Measurements from ENCODE around the gene COX4I1. TPM values are rescaled to one million over a fixed set of nuclear protein-coding genes. Genes with fewer than 3 reads are reported as not detected.

Gene COX4I1
- total RNA-seq, 4 donors from 2014 or later = 434 to 580 (median 493) TPM

DNA sequence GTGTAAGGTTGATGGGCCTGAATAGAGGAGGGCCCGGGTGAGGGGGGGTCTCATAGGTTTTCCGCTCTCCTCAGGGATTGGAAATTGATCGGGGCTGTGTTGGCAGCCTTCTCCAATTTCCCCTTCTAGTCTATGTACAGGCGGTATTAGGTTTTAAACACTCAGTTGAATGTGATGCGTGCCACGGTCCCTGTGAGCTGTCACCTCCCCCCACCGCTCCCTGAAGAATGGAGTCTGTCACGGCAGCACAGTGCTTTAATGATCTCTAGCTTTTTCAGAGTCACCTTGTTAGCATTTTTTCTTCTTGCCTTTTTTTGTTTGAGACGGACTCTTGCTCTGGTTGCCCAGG, 800 bp downstream of the COX4I1 start:
- TF ChIP-seq, protein P1, sequence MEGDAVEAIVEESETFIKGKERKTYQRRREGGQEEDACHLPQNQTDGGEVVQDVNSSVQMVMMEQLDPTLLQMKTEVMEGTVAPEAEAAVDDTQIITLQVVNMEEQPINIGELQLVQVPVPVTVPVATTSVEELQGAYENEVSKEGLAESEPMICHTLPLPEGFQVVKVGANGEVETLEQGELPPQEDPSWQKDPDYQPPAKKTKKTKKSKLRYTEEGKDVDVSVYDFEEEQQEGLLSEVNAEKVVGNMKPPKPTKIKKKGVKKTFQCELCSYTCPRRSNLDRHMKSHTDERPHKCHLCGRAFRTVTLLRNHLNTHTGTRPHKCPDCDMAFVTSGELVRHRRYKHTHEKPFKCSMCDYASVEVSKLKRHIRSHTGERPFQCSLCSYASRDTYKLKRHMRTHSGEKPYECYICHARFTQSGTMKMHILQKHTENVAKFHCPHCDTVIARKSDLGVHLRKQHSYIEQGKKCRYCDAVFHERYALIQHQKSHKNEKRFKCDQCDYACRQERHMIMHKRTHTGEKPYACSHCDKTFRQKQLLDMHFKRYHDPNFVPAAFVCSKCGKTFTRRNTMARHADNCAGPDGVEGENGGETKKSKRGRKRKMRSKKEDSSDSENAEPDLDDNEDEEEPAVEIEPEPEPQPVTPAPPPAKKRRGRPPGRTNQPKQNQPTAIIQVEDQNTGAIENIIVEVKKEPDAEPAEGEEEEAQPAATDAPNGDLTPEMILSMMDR (IDR thresholded peaks at IDR 0.05; ENCODE audit: low read depth) = no peak

DNA sequence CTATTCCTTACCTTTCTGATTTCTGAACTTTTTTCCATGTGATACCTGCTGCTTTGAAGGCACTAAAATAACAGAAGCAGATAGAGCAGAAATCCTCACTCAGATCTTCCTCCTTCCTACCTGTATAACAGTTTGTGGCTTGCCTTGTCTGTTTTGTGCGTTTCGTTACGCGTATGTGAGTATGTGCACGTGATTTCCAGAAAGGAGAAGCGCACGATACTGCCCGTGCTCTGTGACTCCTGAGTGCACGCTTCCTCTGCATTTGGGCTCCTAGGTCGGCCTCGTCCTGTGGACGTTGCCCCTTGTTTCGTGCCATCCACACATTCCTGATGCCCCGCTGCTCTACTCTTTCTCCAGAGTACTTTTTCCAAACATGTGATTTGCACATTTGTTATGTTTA, 4.1 kb downstream of the COX4I1 start:
- TF ChIP-seq, protein P1 (IDR thresholded peaks at IDR 0.05; ENCODE audit: low read depth) = no peak

DNA sequence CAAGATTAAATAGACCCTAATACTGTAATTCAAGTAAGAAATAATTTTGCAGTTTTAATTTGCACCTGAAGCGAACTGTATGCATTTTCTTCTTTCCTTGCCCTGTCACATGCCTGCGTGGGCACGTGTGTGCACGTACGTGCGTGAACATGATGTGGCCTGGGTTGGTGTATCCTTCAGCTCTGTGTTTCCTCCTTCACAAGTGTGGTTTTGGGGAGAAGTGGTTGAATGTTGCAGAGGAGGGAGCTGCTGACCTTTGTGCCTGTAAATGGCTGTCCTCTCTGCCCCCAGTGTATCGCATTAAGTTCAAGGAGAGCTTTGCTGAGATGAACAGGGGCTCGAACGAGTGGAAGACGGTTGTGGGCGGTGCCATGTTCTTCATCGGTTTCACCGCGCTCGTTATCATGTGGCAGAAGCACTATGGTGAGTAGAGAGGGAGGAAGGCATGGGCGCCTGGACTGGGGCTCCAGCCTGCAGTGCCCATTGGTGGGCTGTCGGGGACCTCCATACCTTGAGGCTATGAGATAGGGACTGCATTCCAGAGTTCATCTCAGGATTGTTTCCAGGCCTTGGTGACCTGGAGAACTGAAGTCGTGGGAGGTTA, 6.0 kb downstream of the COX4I1 start:
- TF ChIP-seq, protein P1 (IDR thresholded peaks at IDR 0.05; ENCODE audit: low read depth) = no peak

DNA sequence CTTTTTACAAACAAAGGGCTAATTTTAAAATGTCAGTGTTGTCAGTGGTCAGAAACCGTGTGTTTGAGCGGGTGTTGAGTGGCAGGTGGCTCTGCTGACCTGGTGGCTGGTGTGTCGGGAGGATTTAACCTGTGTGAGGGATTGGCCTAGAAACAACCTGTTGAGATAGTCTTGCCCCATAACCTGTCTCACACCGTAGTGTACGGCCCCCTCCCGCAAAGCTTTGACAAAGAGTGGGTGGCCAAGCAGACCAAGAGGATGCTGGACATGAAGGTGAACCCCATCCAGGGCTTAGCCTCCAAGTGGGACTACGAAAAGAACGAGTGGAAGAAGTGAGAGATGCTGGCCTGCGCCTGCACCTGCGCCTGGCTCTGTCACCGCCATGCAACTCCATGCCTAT, 7.0 kb downstream of the COX4I1 start:
- TF ChIP-seq, protein P1 (IDR thresholded peaks at IDR 0.05; ENCODE audit: low read depth) = no peak

DNA sequence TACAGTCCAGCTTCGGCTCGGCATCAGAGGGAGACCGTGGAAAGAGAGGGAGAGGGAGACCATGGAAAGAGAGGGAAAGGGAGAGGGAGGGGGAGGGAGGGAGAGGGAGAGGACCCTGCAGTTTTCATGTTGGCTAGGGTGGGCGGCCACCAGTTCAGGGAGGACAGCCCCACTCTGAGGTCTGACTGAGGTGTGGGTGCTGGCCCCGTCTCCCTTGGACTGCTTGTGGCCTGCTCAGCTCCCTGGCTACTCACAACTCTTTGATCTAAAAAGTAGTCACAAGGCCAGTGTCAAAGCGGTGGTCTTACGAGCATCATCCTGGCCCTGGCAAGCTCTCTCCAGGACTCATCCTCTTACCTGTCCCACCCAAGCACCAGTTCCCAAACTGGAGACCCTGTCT, 9.4 kb downstream of the COX4I1 start:
- TF ChIP-seq, protein P1 (IDR thresholded peaks at IDR 0.05; ENCODE audit: low read depth) = no peak

DNA sequence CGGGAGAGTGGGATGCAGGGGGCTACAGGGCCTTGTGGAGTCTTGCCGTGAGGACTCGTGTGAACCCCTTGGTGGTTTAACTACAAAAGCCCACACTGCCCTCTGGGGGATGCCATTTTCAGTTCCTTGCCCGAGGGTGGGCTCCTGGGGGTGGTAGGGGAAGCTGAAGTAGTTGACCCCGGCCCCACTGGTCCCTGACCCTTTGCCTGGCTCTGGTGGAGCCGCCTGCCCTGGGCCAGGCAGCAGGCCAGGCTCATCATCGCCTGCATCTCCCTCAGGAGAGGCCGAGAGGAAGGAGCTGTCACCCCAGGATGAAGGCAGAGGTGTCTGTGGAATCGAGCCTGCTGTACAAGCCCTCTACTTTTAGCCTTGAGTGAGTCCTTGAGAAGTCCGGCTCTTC, 10.2 kb downstream of the COX4I1 start:
- TF ChIP-seq, protein P1 (IDR thresholded peaks at IDR 0.05; ENCODE audit: low read depth) = no peak

DNA sequence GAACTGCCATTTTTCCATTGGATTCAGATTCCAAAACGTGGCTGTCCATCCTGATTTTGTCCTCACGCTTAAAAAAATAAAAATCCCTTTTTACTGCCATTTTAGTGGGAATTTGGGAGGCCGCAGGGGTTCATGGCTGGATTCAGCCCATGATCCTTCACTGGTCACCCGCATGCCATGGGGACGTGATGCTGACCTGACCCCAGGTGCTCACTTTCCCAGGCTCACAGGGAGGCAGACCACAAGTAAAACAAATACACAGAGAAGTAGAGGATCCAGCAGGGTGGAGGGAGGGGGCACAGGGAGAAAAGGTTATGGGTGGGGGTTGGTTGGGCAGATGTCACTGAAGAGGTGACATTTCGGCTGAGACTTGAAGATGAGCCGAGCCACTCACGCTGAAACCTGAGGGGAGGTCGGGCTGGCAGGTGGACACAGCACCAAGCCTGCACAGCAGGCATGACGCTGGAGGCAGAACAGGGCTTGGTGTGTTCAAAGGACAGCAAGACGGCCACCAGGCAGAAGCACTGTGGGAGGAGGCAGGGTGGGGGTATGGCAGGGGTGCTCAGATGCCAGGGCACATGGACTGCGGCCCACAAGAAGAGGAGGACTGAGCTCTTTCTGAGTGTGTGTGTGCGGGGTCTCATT, 10.7 kb downstream of the COX4I1 start:
- TF ChIP-seq, protein P1 (IDR thresholded peaks at IDR 0.05; ENCODE audit: low read depth) = no peak
